Islet of Langerhans (tissue), 1 donor: ENCODE data around the gene EYA4.
A peak's percentile ranks its signal among the peaks of the same experiment; 100 is the strongest.

Experiments
- FAIRE-seq: peaks from one replicate; lab custom pipeline; 2011; peaks lifted over from hg19 to GRCh38; lab: Jason Lieb, UNC

The EYA4 gene

DNA sequence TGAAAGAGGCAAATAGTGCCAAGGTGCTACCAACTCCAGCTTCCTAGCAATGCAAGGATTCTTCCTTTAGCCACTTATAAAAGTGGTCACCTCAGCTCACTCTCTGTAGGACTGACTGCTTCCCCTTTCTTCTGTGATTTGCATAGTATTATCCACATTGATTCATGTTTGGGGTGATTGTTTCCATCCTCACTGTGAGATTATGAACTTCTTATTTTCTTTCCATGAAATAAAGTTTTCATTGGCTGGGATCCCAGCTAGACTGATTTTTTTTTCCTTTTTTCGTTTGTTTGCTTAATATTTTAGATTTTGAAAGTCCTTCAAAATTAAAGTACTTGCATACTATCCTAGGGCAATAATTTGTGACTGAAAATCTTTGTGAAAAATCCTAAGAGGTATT, 50.5 kb downstream of the EYA4 start:
- FAIRE-seq: no peak

DNA sequence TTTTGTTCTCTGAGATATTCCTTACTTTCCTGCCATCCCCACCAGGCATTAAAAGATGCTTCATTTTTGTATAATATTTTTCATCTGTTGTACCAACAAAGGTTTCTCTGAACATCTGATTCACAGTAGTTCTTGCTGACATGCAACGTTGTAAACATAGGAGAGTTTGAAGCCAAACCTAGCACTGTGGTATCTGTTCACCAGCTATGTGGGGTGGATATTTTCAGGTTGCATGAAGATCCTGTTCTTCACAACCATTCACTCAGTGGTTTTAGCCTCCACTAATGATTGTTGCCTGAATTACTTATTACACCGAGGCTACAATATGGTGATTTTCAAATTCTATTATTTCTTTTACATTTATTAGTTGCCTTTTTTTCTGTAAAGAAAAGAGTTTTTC, 56.5 kb downstream of the EYA4 start:
- no peak for FAIRE-seq

DNA sequence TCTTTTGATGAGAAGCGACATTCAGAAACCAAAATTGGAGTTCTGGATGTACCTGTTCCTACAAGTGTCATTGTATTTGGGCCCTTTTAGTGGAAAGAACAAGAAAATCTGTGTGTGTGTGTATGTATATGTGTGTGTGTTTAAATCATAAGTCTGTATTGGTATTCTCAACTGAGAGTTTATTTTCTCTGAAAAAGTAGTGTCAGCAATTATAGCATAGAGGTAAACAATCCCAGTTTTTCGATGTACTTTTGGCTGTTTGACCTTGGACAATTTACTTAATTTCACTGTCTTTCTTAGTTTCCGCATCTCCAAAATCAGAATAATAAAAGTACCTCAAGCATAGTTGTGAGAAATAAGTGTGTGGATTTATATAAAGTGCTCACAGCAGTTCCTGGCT, 57.2 kb downstream of the EYA4 start:
- FAIRE-seq: no peak

DNA sequence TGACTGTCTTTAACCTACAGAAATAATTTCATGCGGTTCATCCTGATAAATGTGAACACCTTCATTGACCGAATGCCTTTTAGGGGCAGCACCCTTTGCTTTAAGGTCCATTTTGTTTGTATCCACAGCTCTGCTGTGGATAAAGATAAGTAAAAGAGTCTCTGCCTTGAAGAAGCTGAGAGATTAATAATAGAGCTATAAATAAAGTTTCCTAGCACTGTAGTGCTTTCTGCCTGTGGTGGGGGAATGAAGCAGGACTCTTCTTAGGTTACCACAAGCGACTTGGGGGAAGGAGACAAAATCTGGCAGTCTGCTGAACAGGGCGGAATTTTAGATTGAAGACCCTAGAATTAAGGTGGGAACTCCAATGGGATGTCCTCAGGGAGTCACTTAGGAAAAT, 57.6 kb downstream of the EYA4 start:
- FAIRE-seq: no peak

DNA sequence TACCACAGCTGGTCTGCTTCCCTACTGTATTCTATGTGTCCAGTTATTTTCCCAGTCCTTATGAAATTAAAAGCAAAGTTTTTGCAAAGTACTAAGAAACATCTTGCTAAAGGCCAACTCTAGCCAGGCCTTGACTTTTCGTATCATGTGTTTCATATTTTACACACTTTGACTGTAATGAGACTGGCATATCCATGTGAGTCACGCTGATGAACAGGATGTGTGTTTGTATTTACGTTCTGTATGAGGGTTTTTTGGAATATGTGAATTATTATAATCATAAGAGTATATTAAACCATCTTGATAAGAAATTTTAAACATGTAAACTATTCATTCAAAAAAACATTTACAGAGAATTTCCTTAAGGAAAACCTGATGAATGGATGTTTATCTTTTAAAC, 59.7 kb downstream of the EYA4 start:
- FAIRE-seq: no peak

GRCh38 chr6:133301835-133302234, 60.7 kb downstream of the EYA4 start:
- FAIRE-seq: no peak

DNA sequence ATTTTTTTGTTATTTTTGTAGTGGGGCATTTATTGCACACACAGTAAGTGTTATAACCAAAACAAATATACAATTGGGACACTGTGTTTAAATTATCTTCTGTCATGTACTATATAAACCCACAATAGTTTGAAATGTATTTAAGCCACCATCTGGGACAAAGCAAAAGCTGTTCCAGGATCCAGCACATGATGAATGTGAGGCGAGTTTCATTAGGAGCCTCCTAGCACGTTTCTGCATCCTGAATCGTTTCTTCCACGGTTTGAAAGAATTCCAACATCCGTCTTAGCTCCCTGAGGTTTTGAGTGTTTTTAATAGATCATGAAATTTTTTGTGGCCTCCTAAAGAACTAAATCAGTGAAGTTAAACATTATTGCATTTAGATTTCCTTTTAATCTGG, 65.8 kb downstream of the EYA4 start:
- FAIRE-seq: no peak

DNA sequence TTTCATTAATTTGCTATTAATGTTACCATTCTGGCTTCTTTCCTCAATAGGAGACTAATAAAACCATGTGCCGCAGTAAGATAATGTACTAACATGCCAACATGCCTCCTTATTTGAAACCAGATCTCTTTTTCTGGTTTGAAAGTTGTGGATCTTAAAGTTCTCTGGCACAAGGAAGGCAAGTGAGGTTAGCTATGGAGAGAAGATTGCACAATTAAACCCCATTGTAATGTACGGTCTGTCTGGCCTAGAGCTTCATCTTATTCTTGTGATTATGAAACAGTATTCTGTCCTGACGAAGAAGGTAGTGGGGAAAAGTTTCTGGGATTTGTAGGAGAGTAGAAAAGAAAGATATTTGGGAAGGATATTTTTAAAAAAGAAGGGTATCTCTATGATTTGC, 68.4 kb downstream of the EYA4 start:
- no peak for FAIRE-seq

GRCh38 chr6:133312006-133312405, 70.8 kb downstream of the EYA4 start:
- no peak for FAIRE-seq

- FAIRE-seq: no peak
Observed at GRCh38 chr6:133313068-133313467, 71.9 kb downstream of the EYA4 start.

DNA sequence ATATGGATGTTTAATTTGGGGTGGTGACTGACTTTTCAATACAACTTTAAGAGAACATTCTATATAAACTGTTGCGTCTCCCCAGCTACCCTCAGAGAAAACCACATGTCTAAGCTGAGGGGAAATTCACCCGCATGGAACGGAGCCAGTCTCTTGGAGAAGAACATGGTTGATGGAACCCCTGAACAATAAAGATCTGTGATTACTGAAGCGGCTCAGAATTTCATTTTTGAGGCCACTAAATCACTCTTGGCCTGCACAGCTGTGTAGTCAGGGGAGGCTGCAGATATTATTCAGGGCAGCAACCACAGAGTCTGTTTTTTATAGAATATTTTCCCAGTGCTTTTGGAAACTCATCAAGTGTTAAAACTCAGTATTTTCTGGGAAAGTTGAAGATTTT, 73.8 kb downstream of the EYA4 start:
- no peak for FAIRE-seq

- FAIRE-seq: no peak
Observed at GRCh38 chr6:133315811-133316210, 74.7 kb downstream of the EYA4 start.

GRCh38 chr6:133317704-133318103, 76.5 kb downstream of the EYA4 start:
- no peak for FAIRE-seq

DNA sequence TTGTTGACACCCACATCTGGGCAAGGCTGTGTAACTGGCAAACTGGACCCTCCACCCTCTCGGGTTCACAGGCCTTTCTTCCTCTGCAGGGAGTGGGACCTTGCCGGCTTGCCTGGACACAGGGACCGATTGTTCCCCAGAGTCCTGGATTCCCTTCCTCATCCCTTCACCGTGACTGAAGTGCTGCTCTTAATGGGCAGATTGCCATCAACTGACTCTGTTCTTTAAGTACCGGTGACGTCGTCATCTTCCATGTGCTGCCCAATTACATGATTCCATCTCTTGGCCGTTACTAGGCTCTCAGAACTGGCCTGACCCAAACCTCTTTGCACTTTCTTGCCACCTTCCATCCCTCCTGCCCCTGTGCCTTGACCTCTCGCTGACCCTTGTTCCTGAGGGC, 85.4 kb downstream of the EYA4 start:
- FAIRE-seq: no peak

DNA sequence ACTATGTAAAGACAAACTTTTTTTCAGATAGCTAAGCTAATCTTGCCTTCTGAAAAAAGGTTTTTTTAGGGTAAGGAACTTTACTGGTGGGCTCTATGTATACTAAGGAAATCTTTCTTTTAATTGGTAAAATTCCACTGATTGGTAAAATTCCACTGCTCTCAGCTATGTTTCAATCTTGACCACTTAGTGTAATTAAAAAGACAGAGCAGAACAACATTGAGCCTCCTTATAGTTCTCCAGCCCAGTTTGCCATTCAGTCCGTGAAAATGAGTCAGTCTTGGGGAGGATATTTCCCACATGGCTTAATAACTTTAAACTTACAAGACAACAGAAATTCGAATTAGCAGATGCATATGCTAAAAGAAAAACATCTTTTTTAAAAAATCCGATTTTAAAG, 92.7 kb downstream of the EYA4 start:
- no peak for FAIRE-seq

GRCh38 chr6:133337308-133337707, 96.2 kb downstream of the EYA4 start:
- FAIRE-seq: no peak

GRCh38 chr6:133339543-133340384, 98.6 kb downstream of the EYA4 start:
- no peak for FAIRE-seq

- no peak for FAIRE-seq
Observed at GRCh38 chr6:133340557-133340956, 99.4 kb downstream of the EYA4 start.

DNA sequence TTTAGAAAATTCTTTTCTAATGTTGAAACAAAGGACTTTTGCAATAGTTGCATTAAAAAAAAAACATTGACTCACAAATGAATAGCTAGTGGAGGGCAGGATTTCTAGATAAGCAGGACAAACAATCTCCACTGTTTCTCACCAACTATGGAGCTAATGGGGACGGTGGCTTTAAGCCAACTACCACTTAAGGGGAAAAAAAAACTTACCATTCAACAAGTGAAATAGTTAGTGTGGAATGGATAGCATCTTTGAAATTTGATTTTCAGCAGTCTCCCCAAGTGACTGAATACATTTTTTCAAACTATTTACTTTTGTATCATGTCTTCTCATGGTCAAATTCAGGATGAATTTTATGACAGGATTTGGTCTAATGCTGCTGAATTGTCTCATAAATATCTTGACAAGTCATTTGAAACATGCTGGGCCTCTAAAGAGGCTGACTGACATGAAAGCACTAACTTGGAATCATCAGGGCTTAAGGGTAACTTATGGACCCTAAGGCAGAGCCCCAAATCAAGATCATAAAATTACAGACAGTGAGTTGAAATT, 100.5 kb downstream of the EYA4 start:
- peak; percentile 89 for FAIRE-seq

- no peak for FAIRE-seq
Observed at GRCh38 chr6:133343220-133343619, 102.1 kb downstream of the EYA4 start.

DNA sequence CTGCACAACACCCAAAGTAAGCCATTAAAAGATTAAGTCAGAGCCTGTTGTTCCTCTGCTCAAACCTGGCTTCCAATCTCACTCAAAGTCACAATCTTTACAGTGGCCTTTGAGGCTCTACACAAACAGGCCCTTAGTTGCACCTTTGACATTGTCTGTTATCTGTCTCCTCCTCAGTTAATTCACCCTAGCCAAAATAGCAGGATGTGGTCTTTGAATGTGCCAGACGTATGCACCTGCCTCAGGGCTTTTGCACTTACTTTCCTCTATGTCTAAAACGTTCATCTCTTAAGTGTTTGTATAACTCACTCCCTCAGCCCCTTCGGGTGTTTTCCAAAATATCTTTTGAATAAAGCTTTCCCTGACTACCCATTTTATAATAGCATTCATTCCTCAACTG, 107.7 kb downstream of the EYA4 start:
- FAIRE-seq: no peak

DNA sequence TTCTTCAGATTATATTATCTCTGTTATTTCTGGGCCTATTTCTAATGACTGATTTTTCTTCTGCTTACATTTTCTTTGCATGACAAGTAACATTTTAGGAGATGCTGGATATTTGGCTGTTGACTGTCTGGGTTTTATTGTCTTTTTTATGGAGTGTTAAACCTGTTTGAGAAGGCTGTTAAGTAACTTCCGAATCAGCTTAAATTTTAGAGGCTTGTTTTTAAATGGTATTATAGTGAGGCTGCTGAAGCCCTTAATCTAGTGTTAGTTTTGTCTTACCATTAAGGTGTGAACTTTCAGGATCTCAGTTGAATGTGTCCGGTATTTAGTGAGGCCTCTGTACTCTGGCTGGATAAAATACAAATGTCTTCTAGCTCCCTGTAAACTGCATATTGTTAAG, 109.8 kb downstream of the EYA4 start:
- no peak for FAIRE-seq

GRCh38 chr6:133352046-133352445, 110.9 kb downstream of the EYA4 start:
- no peak for FAIRE-seq

GRCh38 chr6:133353061-133353460, 111.9 kb downstream of the EYA4 start:
- no peak for FAIRE-seq
